Transverse colon (tissue), 4 donors: ENCODE measurements around the gene DCAF12. TPM values are rescaled to one million over a fixed set of nuclear protein-coding genes. Genes with fewer than 3 reads are reported as not detected.

Experiments used
- DNase-seq: peaks from one replicate; pipeline ENCODE4 v3.0.0-alpha.2; 2019
- H3K27ac ChIP-seq, 4 donors: fragments of 200-600 bp; sonication (generic); 2 replicates each; pipeline ENCODE4 v1.5.1; 2016 to 2018; ENCODE audit warnings: inconsistent platforms in 4 of 4
- H3K27me3 ChIP-seq: fragments of 200-600 bp; sonication (generic); 2 replicates; pipeline ENCODE4 v1.5.1; 2017; ENCODE audit warnings: inconsistent platforms
- H3K36me3 ChIP-seq, 4 donors: fragments of 200-600 bp; sonication (generic); 2 replicates each; pipeline ENCODE4 v1.5.1; 2017 to 2019; ENCODE audit warnings: inconsistent platforms in 4 of 4
- H3K4me1 ChIP-seq, 4 donors: fragments of 200-600 bp; sonication (generic); 2 replicates each; pipeline ENCODE4 v1.5.1; 2017 to 2020; ENCODE audit warnings: inconsistent platforms in 4 of 4
- H3K4me3 ChIP-seq, 4 donors: fragments of 200-600 bp; sonication (generic); 1 replicate in 1 of 4; 2 replicates in 3 of 4; pipeline versions ENCODE4 v1.5.1 to v1.6.1; 2017 to 2019; ENCODE audit warnings: inconsistent platforms in 4 of 4
- H3K9me3 ChIP-seq, 2 donors: fragments of 200-600 bp; sonication (generic); 2 replicates each; pipeline ENCODE4 v1.5.1; 2017 to 2019; ENCODE audit warnings: inconsistent platforms in 2 of 2
- EP300 ChIP-seq: sonication (generic); formaldehyde crosslinking; IDR thresholded peaks from one replicate; pipeline ENCODE4 v1.6.1; 2017; ENCODE audit warnings: antibody characterized with exemption, low read depth
- POLR2A ChIP-seq: fragments of 450-650 bp; IDR thresholded peaks from one replicate; pipeline ENCODE4 v1.6.1; 2016; ENCODE audit warnings: antibody characterized with exemption, mild to moderate bottlenecking, moderate library complexity
- POLR2AphosphoS5 ChIP-seq, 3 donors: sonication (generic); formaldehyde crosslinking; IDR thresholded peaks; one replicate each; pipeline ENCODE4 v1.6.1; 2016; ENCODE audit warnings: antibody characterized with exemption in 3 of 3
- WGBS, 2 donors: methylation state at CpG; one replicate each; pipeline ENCODE4 v1.1.5; 2018; ENCODE audit warnings: low coverage in 1 of 2; 5-methylcytosine and 5-hydroxymethylcytosine counted together
- in situ Hi-C, 4 donors: fragments of 200-750 bp; cut with MboI; loops; one replicate each; pipeline versions ENCODE4 v1.15.0 to v1.15.1; 2017; ENCODE audit warnings: low sequenced_read_pairs in 3 of 4, low pct_ligation_motif_present in 1 of 4, low pct_unique_long_range_greater_than_20kb in 1 of 4
- intact Hi-C: fragments of 100-400 bp; cut with DNase I; formaldehyde crosslinking; loops from one replicate; pipeline ENCODE4 v1.15.1; 2023; ENCODE audit warnings: low total_unique reads
- total RNA-seq, 4 donors: library from RNA; depleted of rRNA; stranded (reverse); fragments of >200 nt; gene quantifications; one replicate each; pipeline ENCODE4 v1.1.0, GENCODE V29; 2016
- TF ChIP-seq, protein P1 (sequence below), 5 experiments: fragments of 200-600 bp in 3 of 5; fragments of 450-650 bp in 2 of 5; sonication (generic) in 3 of 5; IDR thresholded peaks; 1 replicate in 2 of 5; 2 replicates in 3 of 5; pipeline ENCODE4 v1.5.1; 2016 to 2017; ENCODE audit warnings: antibody characterized with exemption in 5 of 5, inconsistent platforms in 3 of 5, mild to moderate bottlenecking in 2 of 5, moderate library complexity in 1 of 5

Gene DCAF12
- total RNA-seq, 4 donors from 2014 or later = 22.1 to 29.7 (median 26.3) TPM

DNA sequence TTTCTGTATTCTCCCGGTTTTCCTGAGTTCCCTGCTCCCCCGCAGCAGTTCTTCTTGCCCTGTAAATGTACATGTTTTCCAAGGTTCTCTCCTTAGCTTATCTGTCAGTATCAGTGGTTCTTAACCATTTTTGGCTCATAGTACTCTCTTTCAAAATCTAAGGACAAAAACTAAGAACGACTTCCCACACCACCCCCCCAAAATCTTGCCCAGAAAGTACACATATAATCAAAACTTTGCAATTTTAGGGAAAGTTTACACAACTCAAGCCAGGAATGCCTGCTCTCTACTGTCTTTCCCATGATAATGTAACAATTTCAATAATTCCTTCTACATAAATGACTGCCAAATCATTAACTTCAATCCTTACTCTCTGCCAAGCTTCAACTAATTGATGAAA, 4.5 kb downstream of the DCAF12 start:
- Histone ChIP-seq H3K27ac (no peak overlapping the region), H3K9me3 (no peaks in the 10 kb centered on the region), H3K4me3 (no peak overlapping the region), H3K4me1 (peaks cover 12 to 33% (median 17%) of the 10 kb centered on the region in 4 donors), H3K36me3 (peaks cover 0 to 12% (median 5%) of the 10 kb centered on the region in 4 donors), H3K27me3 (no peaks in the 10 kb centered on the region)
- 82 to 85% methylated on average over 3 of the region's 3 CpGs for WGBS, 2 donors
- DNase-seq = no peak
- intact Hi-C loops = no loop called here
- in situ Hi-C loops = no loop called here
- TF ChIP-seq EP300 = no peak
- TF ChIP-seq POLR2A = no peak
- TF ChIP-seq POLR2AphosphoS5 (IDR thresholded peaks at IDR 0.05) = no peak
- TF ChIP-seq, protein P1, sequence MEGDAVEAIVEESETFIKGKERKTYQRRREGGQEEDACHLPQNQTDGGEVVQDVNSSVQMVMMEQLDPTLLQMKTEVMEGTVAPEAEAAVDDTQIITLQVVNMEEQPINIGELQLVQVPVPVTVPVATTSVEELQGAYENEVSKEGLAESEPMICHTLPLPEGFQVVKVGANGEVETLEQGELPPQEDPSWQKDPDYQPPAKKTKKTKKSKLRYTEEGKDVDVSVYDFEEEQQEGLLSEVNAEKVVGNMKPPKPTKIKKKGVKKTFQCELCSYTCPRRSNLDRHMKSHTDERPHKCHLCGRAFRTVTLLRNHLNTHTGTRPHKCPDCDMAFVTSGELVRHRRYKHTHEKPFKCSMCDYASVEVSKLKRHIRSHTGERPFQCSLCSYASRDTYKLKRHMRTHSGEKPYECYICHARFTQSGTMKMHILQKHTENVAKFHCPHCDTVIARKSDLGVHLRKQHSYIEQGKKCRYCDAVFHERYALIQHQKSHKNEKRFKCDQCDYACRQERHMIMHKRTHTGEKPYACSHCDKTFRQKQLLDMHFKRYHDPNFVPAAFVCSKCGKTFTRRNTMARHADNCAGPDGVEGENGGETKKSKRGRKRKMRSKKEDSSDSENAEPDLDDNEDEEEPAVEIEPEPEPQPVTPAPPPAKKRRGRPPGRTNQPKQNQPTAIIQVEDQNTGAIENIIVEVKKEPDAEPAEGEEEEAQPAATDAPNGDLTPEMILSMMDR (IDR thresholded peaks at IDR 0.05) = no peak

DNA sequence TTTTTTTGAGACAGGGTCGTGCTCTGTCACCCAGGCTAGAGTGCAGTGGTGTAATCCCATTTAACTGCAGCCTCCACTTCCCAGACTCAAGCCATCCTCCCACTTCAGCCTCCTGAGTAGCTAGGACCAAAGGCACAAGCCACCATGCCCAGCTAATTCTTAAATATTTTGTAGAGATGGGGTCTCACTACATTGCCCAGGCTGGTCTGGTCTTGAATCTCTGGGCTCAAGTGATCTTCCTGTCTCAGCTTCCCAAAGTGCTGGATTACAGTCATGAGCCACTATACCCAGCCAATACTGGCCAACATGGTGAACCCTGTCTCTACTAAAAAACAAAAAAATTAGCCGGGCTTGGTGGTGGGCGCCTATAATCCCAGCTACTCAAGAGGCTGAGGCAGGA, 6.8 kb downstream of the DCAF12 start:
- peaks cover 0 to 12% (median 5%) of the 10 kb centered on the region in 4 donors for H3K36me3 ChIP-seq
- in situ Hi-C loops (no loop called here), intact Hi-C loops (no loop called here)
- no peak for TF ChIP-seq POLR2AphosphoS5 (IDR thresholded peaks at IDR 0.05)
- TF ChIP-seq EP300 = no peak
- TF ChIP-seq, protein P1 (IDR thresholded peaks at IDR 0.05) = no peak
- TF ChIP-seq POLR2A = no peak
- H3K4me1 ChIP-seq = peaks cover 5 to 23% (median 7%) of the 10 kb centered on the region in 4 donors
- no peaks in the 10 kb centered on the region for H3K9me3 ChIP-seq
- DNase-seq = no peak
- no peak overlapping the region for H3K27ac ChIP-seq
- no peak overlapping the region for H3K4me3 ChIP-seq
- no peaks in the 10 kb centered on the region for H3K27me3 ChIP-seq
- WGBS, 2 donors = 92% methylated on average over 3 of the region's 3 CpGs; no CpG with 5 or more reads in 1 of the 2 donors

DNA sequence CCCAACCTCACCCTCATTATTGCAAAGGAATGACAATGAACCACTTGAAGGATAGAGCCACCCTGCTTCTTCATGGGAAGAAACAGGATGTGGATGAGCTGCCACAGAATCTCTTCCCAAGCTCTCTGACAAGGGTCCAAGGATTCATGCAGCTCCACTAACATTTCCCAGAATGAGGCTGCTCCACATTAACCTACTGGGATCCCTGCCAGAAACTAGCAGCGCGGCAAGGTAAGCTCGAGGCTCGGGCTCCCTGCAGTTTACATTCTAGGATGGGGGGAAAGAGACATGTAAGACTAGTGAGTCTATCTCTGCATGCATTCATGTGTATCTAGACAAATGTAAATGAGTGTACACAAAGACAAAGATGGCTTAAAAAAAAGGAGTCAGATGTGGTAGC, 12.1 kb downstream of the DCAF12 start:
- Histone ChIP-seq H3K27me3 (no peaks in the 10 kb centered on the region), H3K9me3 (no peaks in the 10 kb centered on the region), H3K4me1 (no peaks in the 10 kb centered on the region), H3K4me3 (no peak overlapping the region), H3K36me3 (peaks cover 0 to 19% (median 7%) of the 10 kb centered on the region in 4 donors), H3K27ac (no peak overlapping the region)
- in situ Hi-C loops (no loop called here), intact Hi-C loops (no loop called here)
- TF ChIP-seq, protein P1 (IDR thresholded peaks at IDR 0.05) = no peak
- no peak for TF ChIP-seq POLR2A
- TF ChIP-seq EP300 = no peak
- no peak for TF ChIP-seq POLR2AphosphoS5 (IDR thresholded peaks at IDR 0.05)
- no peak for DNase-seq
- 70 to 84% methylated on average over 3 to 4 of the region's 4 CpGs for WGBS, 2 donors

DNA sequence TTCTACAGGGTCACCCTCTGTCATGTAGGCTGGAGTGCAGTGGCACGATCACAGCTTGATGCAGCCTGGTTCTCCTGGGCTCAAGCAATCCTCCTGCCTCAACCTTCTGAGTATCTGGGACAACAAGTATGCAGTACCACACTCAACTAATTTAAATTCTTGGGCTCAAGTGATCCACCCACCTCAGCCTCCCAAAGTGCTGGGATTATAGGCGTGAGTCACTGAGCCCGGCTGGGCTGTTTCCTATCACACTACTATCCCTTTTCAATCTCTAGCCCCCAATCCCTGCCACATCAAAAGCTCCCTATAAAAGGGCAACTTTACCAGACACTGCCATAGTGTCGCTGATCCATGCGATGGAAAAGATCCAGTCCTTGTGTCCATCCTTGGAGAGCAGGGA, 20.4 kb downstream of the DCAF12 start:
- no peak overlapping the region for H3K27ac ChIP-seq
- no peaks in the 10 kb centered on the region for H3K27me3 ChIP-seq
- TF ChIP-seq POLR2AphosphoS5 (IDR thresholded peaks at IDR 0.05) (no peak), POLR2A (no peak), EP300 (no peak)
- TF ChIP-seq, protein P1 (IDR thresholded peaks at IDR 0.05) = no peak
- in situ Hi-C loops (no loop called here), intact Hi-C loops (no loop called here)
- no peak for DNase-seq
- WGBS, 2 donors = 94% methylated on average over 5 of the region's 5 CpGs; no CpG with 5 or more reads in 1 of the 2 donors
- peaks cover 0 to 62% (median 26%) of the 10 kb centered on the region in 4 donors for H3K36me3 ChIP-seq
- H3K4me1 ChIP-seq = no peaks in the 10 kb centered on the region
- H3K4me3 ChIP-seq = no peak overlapping the region
- H3K9me3 ChIP-seq = no peaks in the 10 kb centered on the region
